PC-9 (cell line): Measurements from ENCODE around the gene DOCK7.

Experiments used
- CTCF ChIP-seq: fragments of 200-600 bp; sonication (generic); conservative IDR thresholded peaks from 2 replicates; pipeline ENCODE4 v1.6.1; 2017; ENCODE audit warnings: mixed run types, antibody characterized with exemption, mild to moderate bottlenecking, moderate library complexity
- EZH2 ChIP-seq: fragments of 200-600 bp; sonication (generic); IDR thresholded peaks from 2 replicates; pipeline ENCODE4 v1.8.0; 2017; ENCODE audit warnings: antibody characterized with exemption, low read depth

- TF ChIP-seq CTCF, result no peak
- TF ChIP-seq EZH2, result no peak
Observed at GRCh38 chr1:62628506-62628905, 59.7 kb downstream of the DOCK7 start.
